Measurements from ENCODE around the gene TOMM5. TPM values are rescaled to one million over a fixed set of nuclear protein-coding genes. Genes with fewer than 3 reads are reported as not detected.

Gene TOMM5
- total RNA-seq, 1 donor from 2014 or later: 233 TPM

GRCh38 chr9:37563806-37564513, 28.4 kb downstream of the TOMM5 start:
- DNase-seq (ENCODE audit: low read depth, low spot score): no peak

GRCh38 chr9:37562826-37563225, 29.6 kb downstream of the TOMM5 start:
- no peak for DNase-seq (ENCODE audit: low read depth, low spot score)

DNA sequence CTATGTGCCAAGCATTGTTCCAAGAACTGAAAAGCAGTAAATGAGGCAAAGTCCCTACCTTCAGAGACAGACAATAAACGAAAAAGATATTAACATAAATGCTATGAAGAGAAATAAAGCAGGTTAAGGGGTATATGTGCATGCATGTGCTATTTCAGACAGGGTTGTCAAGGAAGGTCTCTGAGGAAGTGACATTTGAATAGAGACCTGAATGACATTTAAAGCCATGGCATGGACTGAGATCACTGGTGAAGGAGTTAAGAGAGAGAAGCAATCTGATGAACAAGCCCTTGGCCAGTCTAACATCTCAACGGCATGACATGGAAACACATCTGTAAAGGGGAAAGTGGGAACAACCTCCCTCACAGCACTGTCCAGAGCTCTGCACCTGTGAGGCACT, 30.7 kb downstream of the TOMM5 start:
- DNase-seq (ENCODE audit: low read depth, low spot score): no peak

DNA sequence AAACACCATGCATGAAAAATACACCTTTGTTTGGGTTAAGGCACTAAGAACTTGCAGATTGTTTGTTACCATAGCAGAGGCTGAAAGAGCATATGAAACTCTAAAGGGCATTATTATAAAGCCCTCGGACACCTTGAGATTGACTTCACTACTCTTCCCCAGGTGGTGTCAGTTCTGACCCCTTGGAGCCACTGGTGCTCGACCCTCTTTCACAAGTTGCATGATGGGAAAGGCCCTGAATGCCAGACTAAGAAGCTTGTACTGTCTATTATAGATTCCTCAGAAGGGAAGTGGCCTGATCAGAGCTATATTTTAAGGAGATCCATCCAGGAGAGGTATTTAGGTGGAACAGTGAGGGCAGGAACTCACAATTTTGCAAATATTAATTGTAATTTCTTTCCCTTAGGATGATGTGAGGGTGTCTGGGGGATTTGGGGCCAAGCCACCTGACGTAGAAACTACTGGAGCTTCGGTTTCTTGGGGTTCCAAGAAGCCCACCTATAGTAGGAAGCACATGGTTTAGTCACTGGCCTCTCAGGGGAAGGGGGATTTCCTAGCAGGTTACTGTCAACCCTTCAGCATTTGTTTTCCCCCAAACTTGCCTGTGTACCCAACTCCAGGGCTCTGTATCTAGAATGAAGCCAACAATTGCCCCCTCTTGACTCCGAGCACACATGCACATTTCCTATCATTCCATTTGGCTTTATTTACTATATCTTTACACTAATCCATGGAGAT, 32.4 kb downstream of the TOMM5 start:
- no peak for DNase-seq (ENCODE audit: low read depth, low spot score)

DNA sequence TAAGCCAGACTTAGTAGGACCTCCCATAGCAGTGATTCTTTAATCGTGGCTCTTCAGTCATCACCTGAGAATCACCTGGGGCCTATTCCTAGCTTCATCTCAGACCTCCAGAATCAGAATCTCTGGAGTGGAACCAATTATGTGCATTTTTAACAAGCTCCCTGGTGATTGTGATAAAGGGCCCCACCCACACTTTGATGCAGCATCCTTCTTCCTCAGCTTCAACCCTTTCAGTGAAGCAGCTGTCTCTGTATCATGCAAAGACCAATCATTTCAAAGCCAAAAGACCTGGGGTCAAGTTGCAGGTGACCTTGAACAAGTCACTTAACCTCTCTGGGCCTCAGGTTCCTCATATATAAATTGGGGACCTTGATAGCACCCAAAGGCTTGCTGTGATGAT, 33.3 kb downstream of the TOMM5 start:
- DNase-seq (ENCODE audit: low read depth, low spot score): no peak

GRCh38 chr9:37555786-37556185, 36.6 kb downstream of the TOMM5 start:
- DNase-seq (ENCODE audit: low read depth, low spot score): no peak

DNA sequence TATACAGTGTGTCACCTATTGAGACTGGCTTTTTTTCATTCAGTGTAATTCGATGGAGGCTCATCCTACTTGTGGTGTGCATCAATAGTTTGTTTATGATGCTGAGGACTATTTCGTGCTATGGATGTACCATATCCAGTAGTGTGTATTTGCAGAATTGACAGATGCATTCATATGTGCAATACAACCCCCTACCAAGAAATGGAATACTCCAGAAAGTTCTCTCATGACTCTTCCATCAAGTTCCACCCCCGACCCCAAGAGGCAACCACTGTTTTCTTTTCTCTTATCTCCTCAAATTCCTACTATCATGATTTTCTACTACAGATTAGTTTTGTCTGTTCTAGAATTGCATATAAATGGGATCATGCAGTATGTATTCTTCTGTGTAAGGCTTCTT, 38.1 kb downstream of the TOMM5 start:
- DNase-seq (ENCODE audit: low read depth, low spot score): no peak

GRCh38 chr9:37551888-37552287, 40.5 kb downstream of the TOMM5 start:
- DNase-seq (ENCODE audit: low read depth, low spot score): no peak

- DNase-seq (ENCODE audit: low read depth, low spot score): no peak
Measured at GRCh38 chr9:37551468-37551867, 40.9 kb downstream of the TOMM5 start.

- no peak for DNase-seq (ENCODE audit: low read depth, low spot score)
Measured at GRCh38 chr9:37550781-37551180, 41.6 kb downstream of the TOMM5 start.

DNA sequence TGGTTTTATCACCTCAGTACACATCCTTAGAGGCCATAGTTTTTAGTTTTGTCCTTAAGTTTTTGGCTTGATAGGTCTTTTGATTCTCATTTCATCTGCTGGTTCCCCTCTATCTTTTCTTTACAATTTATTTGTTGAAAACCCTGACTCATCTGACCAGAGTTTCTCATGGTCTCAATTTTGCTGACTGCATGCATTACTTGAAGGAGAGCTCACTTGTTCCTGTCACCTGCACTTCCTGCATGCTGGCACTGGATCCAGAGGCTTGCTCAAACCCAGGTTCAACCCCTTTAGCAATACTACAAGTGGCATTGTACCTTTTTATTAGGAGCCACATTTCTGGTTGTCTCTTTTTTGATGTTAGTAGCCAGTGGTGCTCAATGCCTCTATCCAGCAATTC, 42.9 kb downstream of the TOMM5 start:
- DNase-seq (ENCODE audit: low read depth, low spot score): no peak

DNA sequence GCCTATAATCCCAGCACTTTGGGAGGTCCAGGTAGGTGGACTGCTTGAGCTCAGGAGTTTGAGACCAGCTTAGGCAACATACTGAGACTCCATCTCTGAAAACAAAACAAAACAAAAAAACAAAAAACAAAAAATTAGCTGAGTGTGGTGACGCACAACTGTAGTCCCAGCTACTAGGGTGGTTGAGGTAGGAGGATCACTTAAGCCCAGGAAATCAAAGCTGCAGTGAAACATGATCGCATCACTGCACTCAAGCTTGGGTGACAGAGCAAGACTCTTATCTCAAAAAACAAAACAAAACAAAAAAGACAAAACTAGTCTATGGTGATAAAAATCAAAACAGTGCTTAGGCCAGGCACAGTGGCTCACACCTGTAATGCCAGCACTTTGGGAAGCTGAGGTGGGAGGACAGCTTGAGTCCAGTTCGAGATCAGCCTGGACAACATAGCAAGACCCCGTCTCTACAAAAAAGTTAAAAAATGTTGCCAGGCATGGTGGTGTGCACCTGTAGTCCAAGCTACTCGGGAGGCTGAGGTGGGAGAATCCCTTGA, 45.0 kb downstream of the TOMM5 start:
- DNase-seq (ENCODE audit: low read depth, low spot score): no peak

DNA sequence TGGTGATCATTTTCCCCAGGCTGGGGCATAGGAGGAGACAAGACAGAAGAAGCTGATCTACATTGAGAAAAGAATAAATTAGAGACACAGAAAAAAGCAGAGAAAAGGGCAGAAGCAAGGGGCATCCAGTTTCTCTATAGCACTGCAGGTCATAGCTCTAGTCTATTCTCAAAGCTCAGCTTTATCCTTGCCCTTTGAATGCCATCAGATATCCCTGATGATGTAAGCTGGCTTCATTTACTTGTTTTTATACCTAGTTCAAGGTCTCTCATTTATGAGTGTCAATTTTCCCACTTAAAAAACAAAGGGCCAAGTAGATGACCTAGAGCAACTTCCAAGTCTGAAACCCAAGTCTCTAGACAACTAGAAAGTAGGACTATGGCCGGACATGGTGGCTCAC, 48.9 kb downstream of the TOMM5 start:
- DNase-seq (ENCODE audit: low read depth, low spot score): no peak

DNA sequence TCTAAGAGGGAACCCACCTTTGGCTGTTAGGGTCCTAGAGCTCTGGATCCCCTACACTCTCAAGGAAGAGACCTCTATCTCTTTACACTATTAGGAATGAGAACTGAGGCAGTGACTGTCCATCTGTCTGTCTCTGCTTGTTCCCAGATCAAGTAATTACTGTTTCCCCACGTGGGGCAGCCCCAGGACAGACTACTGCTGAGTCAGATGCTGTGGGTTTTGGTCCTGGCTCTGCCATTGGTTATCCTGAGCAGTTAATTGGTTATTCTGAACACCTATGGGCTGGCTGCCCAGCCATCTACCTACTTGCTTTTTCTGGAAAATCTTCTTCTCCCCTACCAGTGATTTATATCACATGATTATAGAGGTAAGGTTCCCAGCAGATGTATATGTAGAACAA, 49.5 kb downstream of the TOMM5 start:
- DNase-seq (ENCODE audit: low read depth, low spot score): no peak

- no peak for DNase-seq (ENCODE audit: low read depth, low spot score)
Measured at GRCh38 chr9:37542488-37542887, 49.9 kb downstream of the TOMM5 start.

GRCh38 chr9:37541465-37541864, 50.9 kb downstream of the TOMM5 start:
- DNase-seq (ENCODE audit: low read depth, low spot score): no peak

DNA sequence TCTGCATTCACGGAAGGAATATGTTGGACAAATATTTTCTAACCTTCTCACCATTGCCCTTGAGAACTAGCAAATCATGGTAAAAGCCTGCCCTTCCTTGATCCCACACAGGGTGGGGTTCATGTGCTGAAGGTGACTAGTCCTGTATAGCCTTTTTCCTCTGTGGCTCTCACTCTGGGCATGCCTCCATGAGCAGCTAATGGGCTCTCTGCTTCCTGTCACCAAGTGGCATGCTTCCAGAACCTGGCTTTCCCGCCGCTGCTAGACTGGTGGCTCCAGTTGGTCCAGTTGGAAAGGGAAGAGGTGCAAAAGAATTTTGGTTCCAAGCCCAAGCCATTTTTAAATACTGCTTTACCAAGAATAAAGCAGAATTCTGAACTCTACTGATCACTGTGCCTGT, 51.8 kb downstream of the TOMM5 start:
- no peak for DNase-seq (ENCODE audit: low read depth, low spot score)

- DNase-seq (ENCODE audit: low read depth, low spot score): no peak
Measured at GRCh38 chr9:37539634-37540033, 52.8 kb downstream of the TOMM5 start.

Other genes starting within 250 kb of the TOMM5 start
- 133 and 135 TPM in 2 replicates for gene GRHPR, start 169.9 kb downstream of the TOMM5 start, total RNA-seq
- 7.5 and 11.5 TPM in 2 replicates for gene ZBTB5, start 127.1 kb downstream of the TOMM5 start, total RNA-seq
- 32.0 and 37.7 TPM in 2 replicates for gene POLR1E, start 106.6 kb downstream of the TOMM5 start, total RNA-seq
- 9.5 and 14.2 TPM in 2 replicates for gene FBXO10, start 16.2 kb downstream of the TOMM5 start, total RNA-seq
- not detected in 2 replicates for gene FRMPD1, start 58.4 kb upstream of the TOMM5 start, total RNA-seq
- 2.4 and 2.6 TPM in 2 replicates for gene TRMT10B, start 161.2 kb upstream of the TOMM5 start, total RNA-seq
- gene EXOSC3, start 192.5 kb upstream of the TOMM5 start, total RNA-seq: 28.7 and 57.0 TPM in 2 replicates
- gene DCAF10, start 208.2 kb upstream of the TOMM5 start, total RNA-seq: 21.0 and 32.8 TPM in 2 replicates